ENCODE results near the gene MEGF11.

MEGF11 gene

GRCh38 chr15:66165856-66166255 is 87.7 kb downstream of the MEGF11 start:
- DNase-seq: no peak

- no peak for DNase-seq
Measured at GRCh38 chr15:66164788-66165187, 88.8 kb downstream of the MEGF11 start.

GRCh38 chr15:66163553-66163952 is 90.0 kb downstream of the MEGF11 start:
- no peak for DNase-seq

GRCh38 chr15:66162286-66162685 is 91.3 kb downstream of the MEGF11 start:
- DNase-seq: no peak

GRCh38 chr15:66161575-66162118 is 91.9 kb downstream of the MEGF11 start:
- no peak for DNase-seq

GRCh38 chr15:66161108-66161507 is 92.4 kb downstream of the MEGF11 start:
- no peak for DNase-seq

- DNase-seq: no peak
Measured at GRCh38 chr15:66157507-66157906, 96.0 kb downstream of the MEGF11 start.

- DNase-seq: no peak
Measured at GRCh38 chr15:66156310-66156975, 97.1 kb downstream of the MEGF11 start.

- DNase-seq: no peak
Measured at GRCh38 chr15:66155065-66155464, 98.5 kb downstream of the MEGF11 start.

GRCh38 chr15:66154581-66154980 is 99.0 kb downstream of the MEGF11 start:
- DNase-seq: no peak

- no peak for DNase-seq
Measured at GRCh38 chr15:66153549-66154415, 99.8 kb downstream of the MEGF11 start.

- DNase-seq: no peak
Measured at GRCh38 chr15:66152650-66153049, 100.9 kb downstream of the MEGF11 start.

GRCh38 chr15:66151809-66152208 is 101.7 kb downstream of the MEGF11 start:
- DNase-seq: no peak

GRCh38 chr15:66149871-66150270 is 103.7 kb downstream of the MEGF11 start:
- no peak for DNase-seq

GRCh38 chr15:66148187-66148586 is 105.4 kb downstream of the MEGF11 start:
- no peak for DNase-seq

GRCh38 chr15:66147440-66147839 is 106.1 kb downstream of the MEGF11 start:
- DNase-seq: no peak

GRCh38 chr15:66145726-66146182 is 107.8 kb downstream of the MEGF11 start:
- DNase-seq: no peak

GRCh38 chr15:66144978-66145725 is 108.4 kb downstream of the MEGF11 start:
- no peak for DNase-seq

- no peak for DNase-seq
Measured at GRCh38 chr15:66142285-66142684, 111.3 kb downstream of the MEGF11 start.

- no peak for DNase-seq
Measured at GRCh38 chr15:66139591-66140207, 113.9 kb downstream of the MEGF11 start.

- DNase-seq: no peak
Measured at GRCh38 chr15:66138892-66139590, 114.5 kb downstream of the MEGF11 start.

All from activated T-cell treated with anti-CD3 and anti-CD28 coated beads, Interleukin-2, amount 50 U/mL, for 1 hour (primary cell).